ENCODE data around the gene PIK3C2A. TPM values are rescaled to one million over a fixed set of nuclear protein-coding genes. Genes with fewer than 3 reads are reported as not detected.

Gene PIK3C2A
- total and polyA plus RNA-seq, 2 of the 8 experiments (the other 6 are each of a cell fraction or from before 2014, with no cell fraction given): 20.1 to 127 TPM

- CTCF ChIA-PET (ENCODE audit: partially characterized antibody): interaction anchor here (1.2 to 1.5 kb wide), 2 partner anchors 10 to 15 kb away, joined by 3 read pairs; no protein-coding TSS in a partner anchor
- POLR2A ChIA-PET (ENCODE audit: partially characterized antibody): interaction anchor here (0.6 kb wide), 1 partner anchor 30 kb away, joined by 3 read pairs; no protein-coding TSS in a partner anchor
- Histone ChIP-seq H3K4me2 (ENCODE audit: insufficient read depth in 1 of 2, low read depth in 2 of 2, low read length in 2 of 2) (no peak overlapping the region), H4K8ac (ENCODE audit: extremely low read depth, insufficient read depth, low read length) (no peak overlapping the region), H3K27me3 (replicated peaks in 1 of 4; ENCODE audit: control insufficient read depth in 3 of 4, extremely low read depth in 1 of 4, insufficient read depth in 3 of 4, low read length in 3 of 4) (no peaks in the 10 kb centered on the region), H2AK5ac (ENCODE audit: low read depth, low read length) (no peak overlapping the region), H3K23ac (ENCODE audit: insufficient read length) (no peak overlapping the region), H3K27ac (ENCODE audit: low read depth, low read length) (no peak overlapping the region), H3K23me2 (ENCODE audit: low read depth, low read length) (no peaks in the 10 kb centered on the region), H2BK20ac (ENCODE audit: low read length) (no peak overlapping the region), H3K14ac (ENCODE audit: insufficient read length) (no peak overlapping the region), H3K4me1 (replicated peaks in 1 of 4; ENCODE audit: control insufficient read depth in 3 of 4, insufficient read depth in 4 of 4, low read length in 3 of 4) (no peaks in the 10 kb centered on the region), H2BK15ac (ENCODE audit: low read length) (no peak overlapping the region), H3K9ac (replicated peaks in 1 of 4; ENCODE audit: extremely low read depth in 1 of 4, low read depth in 3 of 4, low read length in 3 of 4) (no peak overlapping the region), H3K9me3 (ENCODE audit: insufficient read depth in 2 of 2, low read depth in 1 of 2, low read length in 1 of 2) (no peaks in the 10 kb centered on the region), H3K79me2 (ENCODE audit: control insufficient read depth in 1 of 2, insufficient read depth in 2 of 2, low read length in 2 of 2) (peaks cover 0 to 96% of the 10 kb centered on the region in 2 experiments; a peak in 2 of 4 replicates), H3K36me3 (ENCODE audit: control insufficient read depth in 2 of 4, insufficient read depth in 4 of 4, low read length in 3 of 4) (peaks cover 6 to 17% (median 14%) of the 10 kb centered on the region in 4 experiments), H3K4me3 (ENCODE audit: extremely low read depth in 1 of 4, insufficient read depth in 2 of 4, low read depth in 3 of 4, low read length in 4 of 4) (no peak overlapping the region), H2AFZ (ENCODE audit: low read length) (no peak overlapping the region), H4K91ac (replicated peaks; ENCODE audit: insufficient read length, low read length) (no peak overlapping the region), H3K18ac (ENCODE audit: extremely low read depth, low read length) (no peak overlapping the region), H2BK120ac (replicated peaks; ENCODE audit: low read depth, low read length) (no peak overlapping the region), H3K79me1 (ENCODE audit: low read depth, low read length) (peaks cover 3% of the 10 kb centered on the region; the same call in 1 of the 2 replicates), H4K20me1 (replicated peaks in 1 of 2; ENCODE audit: control insufficient read depth in 1 of 2, insufficient read depth in 2 of 2, low read length in 2 of 2) (peaks cover 2 to 8% of the 10 kb centered on the region in 2 experiments), H2BK5ac (ENCODE audit: low read depth, low read length) (no peak overlapping the region), H2BK12ac (ENCODE audit: low read depth, low read length) (no peak overlapping the region), H3K56ac (replicated peaks; ENCODE audit: insufficient read length, low read depth, low read length) (no peak overlapping the region), H4K5ac (ENCODE audit: insufficient read length, low read depth, low read length) (no peak overlapping the region), H3K4ac (replicated peaks; ENCODE audit: insufficient read length, low read depth, low read length) (no peak overlapping the region)
- WGBS, 2 experiments (ENCODE audit: extremely low coverage in 1 of 2, insufficient coverage in 1 of 2, insufficient read length in 1 of 2, insufficient replicate concordance in 2 of 2, low coverage in 1 of 2, low lambda C conversion rate in 2 of 2, missing lambda C conversion rate in 1 of 2): 87% methylated on average over 11 of the region's 11 CpGs; no CpG with 5 or more reads in 1 of the 2 experiments
- FAIRE-seq (no peak), DNase-seq (ENCODE audit: low read depth in 1 of 2, low spot score in 2 of 2) (no peak)
- TF ChIP-seq HDAC6 (IDR thresholded peaks at IDR 0.05; ENCODE audit: low read depth, low read length): no peak
- no peak for TF ChIP-seq SAP30 (IDR thresholded peaks at IDR 0.05; ENCODE audit: insufficient read depth, insufficient replicate concordance, low read length)
- no peak for TF ChIP-seq CBX8 (IDR thresholded peaks at IDR 0.05; ENCODE audit: borderline replicate concordance, low read depth, low read length)
- TF ChIP-seq, protein P1, sequence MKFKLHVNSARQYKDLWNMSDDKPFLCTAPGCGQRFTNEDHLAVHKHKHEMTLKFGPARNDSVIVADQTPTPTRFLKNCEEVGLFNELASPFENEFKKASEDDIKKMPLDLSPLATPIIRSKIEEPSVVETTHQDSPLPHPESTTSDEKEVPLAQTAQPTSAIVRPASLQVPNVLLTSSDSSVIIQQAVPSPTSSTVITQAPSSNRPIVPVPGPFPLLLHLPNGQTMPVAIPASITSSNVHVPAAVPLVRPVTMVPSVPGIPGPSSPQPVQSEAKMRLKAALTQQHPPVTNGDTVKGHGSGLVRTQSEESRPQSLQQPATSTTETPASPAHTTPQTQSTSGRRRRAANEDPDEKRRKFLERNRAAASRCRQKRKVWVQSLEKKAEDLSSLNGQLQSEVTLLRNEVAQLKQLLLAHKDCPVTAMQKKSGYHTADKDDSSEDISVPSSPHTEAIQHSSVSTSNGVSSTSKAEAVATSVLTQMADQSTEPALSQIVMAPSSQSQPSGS (IDR thresholded peaks at IDR 0.05; ENCODE audit: low read length): no peak
- no peak for TF ChIP-seq RXRA (IDR thresholded peaks at IDR 0.05; ENCODE audit: insufficient read depth, low read depth, low read length)
- no peak for TF ChIP-seq ATF3 (IDR thresholded peaks at IDR 0.05; ENCODE audit: insufficient read depth, low read depth, low read length)
- TF ChIP-seq KDM1A (IDR thresholded peaks at IDR 0.05; ENCODE audit: borderline replicate concordance, low read length): no peak
- no peak for TF ChIP-seq SP4 (IDR thresholded peaks at IDR 0.05; ENCODE audit: low read length)
- TF ChIP-seq CHD1 (IDR thresholded peaks at IDR 0.05; ENCODE audit: low read depth, low read length): no peak
- TF ChIP-seq HDAC2 (IDR thresholded peaks at IDR 0.05; ENCODE audit: borderline replicate concordance in 1 of 2, low read depth in 2 of 2, low read length in 2 of 2): no peak
Measured at GRCh38 chr11:17165247-17165890, 42.4 kb downstream of the PIK3C2A start.

Data from H1 (cell line).